ENCODE results near the gene CBX6.

DNA sequence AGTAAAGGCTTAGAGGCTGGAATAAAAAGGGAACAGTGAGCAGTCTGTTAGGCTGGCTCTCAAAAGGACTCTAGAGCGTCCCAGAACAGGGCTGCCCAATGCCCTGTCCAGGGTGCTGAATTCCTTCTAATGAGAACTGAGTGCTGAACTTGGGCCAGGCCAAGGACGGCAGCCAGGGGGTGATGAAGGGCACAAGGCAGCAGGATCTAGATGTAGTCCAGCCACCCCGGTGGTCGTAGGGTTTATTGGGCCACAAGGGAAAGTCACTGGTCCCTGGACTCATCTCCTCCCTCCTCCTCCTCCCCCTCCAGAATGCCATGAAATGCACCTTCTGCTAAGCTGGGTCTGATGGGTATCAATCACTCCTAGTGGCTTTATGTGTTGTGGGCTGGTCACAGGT is 47.4 kb downstream of the CBX6 start:
- TF ChIP-seq ZNF843 (tag by site-specific recombination; IDR thresholded peaks at IDR 0.05): no peak
- no peak for TF ChIP-seq ZNF274 (IDR thresholded peaks at IDR 0.05; ENCODE audit: low read length)
- TF ChIP-seq ZNF274 (tag by site-specific recombination; IDR thresholded peaks at IDR 0.05; ENCODE audit: borderline replicate concordance): no peak

All from HEK293 (cell line).